IPS-15b (cell line): ENCODE results near the gene GRIP1.
A peak's percentile ranks its signal among the peaks of the same experiment; 100 is the strongest.

Experiments
- H3K27me3 ChIP-seq: one replicate; pipeline ENCODE4 v1.6.1; 2013; ENCODE audit warnings: low read length; ENCODE audit not compliant: control insufficient read depth, insufficient read depth
- H3K36me3 ChIP-seq: one replicate; pipeline ENCODE4 v1.6.1; 2013; ENCODE audit warnings: low read length; ENCODE audit not compliant: control insufficient read depth, insufficient read depth
- H3K4me1 ChIP-seq: one replicate; pipeline ENCODE4 v1.6.1; 2013; ENCODE audit warnings: mild to moderate bottlenecking, low read length; ENCODE audit not compliant: control insufficient read depth, insufficient read depth
- H3K4me3 ChIP-seq: one replicate; pipeline ENCODE4 v1.5.1; 2013; ENCODE audit warnings: low read depth, low read length
- H3K9ac ChIP-seq: one replicate; pipeline ENCODE4 v1.6.1; 2013; ENCODE audit warnings: low read depth, mild to moderate bottlenecking, low read length
- H3K9me3 ChIP-seq: one replicate; pipeline ENCODE4 v1.6.1; 2013; ENCODE audit warnings: mild to moderate bottlenecking, low read length; ENCODE audit not compliant: control insufficient read depth, insufficient read depth

Gene GRIP1

DNA sequence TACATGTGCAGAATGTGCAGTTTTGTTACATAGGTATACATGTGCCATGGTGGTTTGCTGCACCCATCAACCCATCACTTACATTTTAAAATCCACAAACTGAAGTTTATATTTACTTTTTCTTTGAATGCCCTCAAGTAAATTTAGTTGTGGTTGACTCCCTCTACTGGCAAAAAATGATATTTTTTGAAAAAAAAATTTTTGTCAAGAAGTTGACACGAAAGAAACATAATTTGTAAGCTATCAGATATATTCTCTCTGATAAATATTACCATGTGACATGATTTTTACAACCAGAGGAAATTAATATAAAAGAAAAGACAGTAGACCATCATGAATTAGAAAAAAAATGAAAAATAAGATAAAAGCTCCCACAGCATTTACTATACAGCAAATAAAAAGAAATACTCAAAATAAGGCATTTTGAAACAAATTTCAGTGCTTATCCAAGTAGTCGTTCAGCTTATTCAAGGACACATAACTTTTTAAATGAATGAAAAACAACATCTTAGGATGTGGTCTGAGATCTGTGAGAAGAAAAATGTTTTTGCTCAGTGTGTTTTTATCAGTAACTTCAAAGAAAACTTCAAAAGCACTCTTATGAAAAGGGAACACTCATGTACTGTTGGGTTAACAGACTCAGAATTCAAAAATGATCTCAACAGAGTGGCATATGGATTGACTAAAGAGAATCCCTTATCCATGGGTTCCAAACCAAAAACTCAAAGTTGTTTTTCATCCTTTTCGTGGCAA is 30.0 kb upstream of the GRIP1 start:
- no peak overlapping the region for H3K4me3 ChIP-seq

GRCh38 chr12:66707002-66707697 is 28.3 kb upstream of the GRIP1 start:
- Histone ChIP-seq H3K36me3 (no peaks in the 10 kb centered on the region), H3K4me3 (no peak overlapping the region), H3K9ac (no peak overlapping the region), H3K9me3 (no peaks in the 10 kb centered on the region), H3K27me3 (no peaks in the 10 kb centered on the region), H3K4me1 (no peaks in the 10 kb centered on the region)

More for the DNA sequence above, 30.0 kb upstream of the GRIP1 start:
- Histone ChIP-seq H3K4me1 (no peaks in the 10 kb centered on the region), H3K9me3 (no peaks in the 10 kb centered on the region), H3K9ac (no peak overlapping the region), H3K36me3 (no peaks in the 10 kb centered on the region), H3K27me3 (no peaks in the 10 kb centered on the region)

GRCh38 chr12:66699738-66700482 is 21.0 kb upstream of the GRIP1 start:
- no peak overlapping the region for H3K4me3 ChIP-seq
- H3K4me1 ChIP-seq, result no peaks in the 10 kb centered on the region
- no peaks in the 10 kb centered on the region for H3K9me3 ChIP-seq
- no peaks in the 10 kb centered on the region for H3K27me3 ChIP-seq
- no peaks in the 10 kb centered on the region for H3K36me3 ChIP-seq
- H3K9ac ChIP-seq, result no peak overlapping the region

- Histone ChIP-seq H3K9me3 (no peaks in the 10 kb centered on the region), H3K36me3 (no peaks in the 10 kb centered on the region), H3K4me3 (no peak overlapping the region), H3K9ac (no peak overlapping the region), H3K4me1 (no peaks in the 10 kb centered on the region), H3K27me3 (no peaks in the 10 kb centered on the region)
Measured at GRCh38 chr12:66698558-66698957, 19.7 kb upstream of the GRIP1 start.

GRCh38 chr12:66697404-66697803 is 18.5 kb upstream of the GRIP1 start:
- Histone ChIP-seq H3K4me1 (no peaks in the 10 kb centered on the region), H3K36me3 (no peaks in the 10 kb centered on the region), H3K9me3 (no peaks in the 10 kb centered on the region), H3K4me3 (no peak overlapping the region), H3K27me3 (no peaks in the 10 kb centered on the region), H3K9ac (no peak overlapping the region)

DNA sequence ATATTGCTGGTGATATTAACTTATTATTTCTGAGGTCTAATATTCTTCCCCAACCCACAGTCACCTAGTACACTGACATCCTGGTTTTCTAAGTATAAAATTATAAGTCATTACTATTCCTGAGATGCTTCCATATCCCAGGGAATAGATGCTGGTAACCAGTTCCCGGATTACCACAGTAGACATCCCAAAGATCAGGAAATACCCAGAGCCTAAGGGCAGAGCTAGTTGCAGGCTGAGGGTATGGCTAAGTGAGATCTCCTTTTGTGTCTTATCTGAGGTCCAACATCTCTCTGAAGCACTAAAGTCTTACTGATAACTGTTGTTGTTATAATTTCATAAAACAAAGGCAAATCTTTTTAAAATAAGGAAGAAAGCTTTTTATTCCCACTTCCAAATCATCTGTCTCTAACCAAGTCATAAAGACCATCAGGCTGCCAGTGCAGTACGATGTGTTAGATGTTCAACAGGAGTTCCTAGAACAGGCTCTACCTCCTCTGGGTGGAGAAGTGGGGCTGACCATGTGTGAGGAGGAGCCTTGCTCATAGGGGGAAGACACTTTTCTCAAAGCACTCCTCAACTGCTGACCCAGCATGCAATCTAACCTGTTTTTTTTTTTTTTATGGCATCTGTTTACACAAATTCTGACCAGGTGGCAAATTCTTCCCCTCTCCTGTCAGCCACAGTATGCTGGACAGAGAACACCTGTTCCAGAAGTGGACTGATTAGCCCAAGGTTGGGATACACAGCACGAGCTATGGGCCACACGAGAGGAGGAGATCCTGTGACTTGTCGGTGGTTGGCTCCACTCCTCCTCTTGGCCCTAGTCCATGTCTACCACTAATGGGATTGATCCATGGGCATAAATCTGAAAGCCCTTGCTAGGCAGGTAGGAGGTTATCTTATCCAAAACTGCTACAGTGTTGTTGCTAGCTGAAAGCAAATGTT is 16.1 kb upstream of the GRIP1 start:
- Histone ChIP-seq H3K4me3 (no peak overlapping the region), H3K4me1 (no peaks in the 10 kb centered on the region), H3K9ac (no peak overlapping the region), H3K36me3 (no peaks in the 10 kb centered on the region), H3K9me3 (no peaks in the 10 kb centered on the region), H3K27me3 (no peaks in the 10 kb centered on the region)

DNA sequence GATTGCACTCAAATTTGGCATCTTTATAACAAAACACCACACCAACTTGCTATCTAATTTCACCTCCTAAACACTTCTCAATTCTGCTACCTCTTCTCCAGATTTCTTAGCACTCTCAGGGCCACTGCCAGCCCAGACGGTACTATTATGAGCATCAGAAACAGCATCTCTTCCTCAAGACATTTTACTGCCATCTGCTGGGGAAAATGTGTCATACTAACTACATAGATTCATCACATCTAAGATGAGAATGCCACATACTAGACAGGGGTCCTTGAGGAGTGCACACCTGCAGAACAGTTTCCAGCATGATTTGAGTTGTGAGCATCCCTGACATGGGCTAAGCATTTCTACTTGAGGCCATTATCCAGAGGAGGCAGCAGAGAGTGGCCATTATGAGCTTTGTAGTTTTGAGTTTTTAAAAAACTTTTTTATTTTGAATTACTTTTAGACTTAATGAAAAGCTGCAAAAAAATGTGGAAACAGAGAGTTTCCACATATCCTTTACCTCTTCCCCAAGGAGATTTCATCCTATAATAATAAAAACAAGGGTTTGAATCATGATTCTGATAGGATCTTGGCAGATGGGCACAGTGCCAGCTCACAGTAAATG is 15.1 kb upstream of the GRIP1 start:
- Histone ChIP-seq H3K36me3 (no peaks in the 10 kb centered on the region), H3K4me1 (no peaks in the 10 kb centered on the region), H3K4me3 (no peak overlapping the region), H3K9me3 (no peaks in the 10 kb centered on the region), H3K9ac (no peak overlapping the region), H3K27me3 (no peaks in the 10 kb centered on the region)

- peak overlapping the region; percentile 5 for H3K9ac ChIP-seq
- peaks cover 4% of the 10 kb centered on the region for H3K4me1 ChIP-seq
- no peak overlapping the region for H3K4me3 ChIP-seq
Measured at GRCh38 chr12:66692986-66693385, 14.1 kb upstream of the GRIP1 start.

GRCh38 chr12:66692170-66692569 is 13.3 kb upstream of the GRIP1 start:
- Histone ChIP-seq H3K9ac (no peak overlapping the region), H3K36me3 (no peaks in the 10 kb centered on the region), H3K4me3 (no peak overlapping the region), H3K9me3 (no peaks in the 10 kb centered on the region), H3K27me3 (no peaks in the 10 kb centered on the region), H3K4me1 (peaks cover 7% of the 10 kb centered on the region)

More at GRCh38 chr12:66692986-66693385, 14.1 kb upstream of the GRIP1 start:
- no peaks in the 10 kb centered on the region for H3K9me3 ChIP-seq
- H3K27me3 ChIP-seq, result no peaks in the 10 kb centered on the region
- H3K36me3 ChIP-seq, result no peaks in the 10 kb centered on the region

DNA sequence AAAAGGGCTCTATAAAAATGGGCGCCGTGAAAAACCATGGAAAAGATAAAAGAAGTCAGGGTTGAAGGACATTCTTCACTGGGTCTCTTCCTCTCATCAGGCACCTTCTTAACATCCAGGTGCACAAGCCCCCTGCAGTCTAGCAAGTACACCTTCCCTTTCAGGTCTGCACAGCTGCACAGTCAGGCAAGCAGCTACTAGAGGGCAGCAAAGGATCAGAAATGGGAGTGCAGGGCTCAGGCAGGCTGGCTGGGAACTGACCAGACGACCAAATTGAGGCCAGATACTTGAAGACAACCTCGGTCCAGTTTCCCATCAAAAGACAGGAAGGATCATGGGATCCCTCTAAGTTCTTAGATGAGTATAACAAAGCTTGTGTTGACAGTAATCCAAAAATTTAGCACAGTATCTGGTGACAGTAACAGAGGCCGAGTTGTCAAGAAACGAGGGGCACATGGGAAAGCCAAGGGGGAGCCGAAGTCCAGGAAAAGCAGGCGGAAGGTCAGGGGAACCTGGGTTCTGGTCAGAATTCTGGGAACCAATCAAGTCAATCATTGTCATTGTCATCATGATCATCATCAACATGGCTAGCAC is 10.1 kb upstream of the GRIP1 start:
- Histone ChIP-seq H3K4me1 (peaks cover 9% of the 10 kb centered on the region), H3K4me3 (no peak overlapping the region)

More for the DNA sequence above, 10.1 kb upstream of the GRIP1 start:
- no peak overlapping the region for H3K9ac ChIP-seq
- no peaks in the 10 kb centered on the region for H3K36me3 ChIP-seq
- no peaks in the 10 kb centered on the region for H3K27me3 ChIP-seq
- no peaks in the 10 kb centered on the region for H3K9me3 ChIP-seq
